Measurements from ENCODE around the gene MAP3K14.

GRCh38 chr17:45241328-45242028 is 75.3 kb downstream of the MAP3K14 start:
- TF ChIP-seq CTCF (conservative IDR thresholded peaks at IDR 0.05; ENCODE audit: low read depth, low read length) = no peak
- no peak for TF ChIP-seq EZH2 (IDR thresholded peaks at IDR 0.05; ENCODE audit: low read length, unreplicated experiment)
- no peak for TF ChIP-seq EZH2phosphoT487 (IDR thresholded peaks at IDR 0.05; ENCODE audit: borderline replicate concordance, low read length)
